Skeletal muscle satellite cell (primary cell): ENCODE results near the gene CETP.
"Not testable (repeated sequence)": the region's sequence is repeated elsewhere in the genome, so short reads cannot be mapped to it uniquely, and the experiment has no call there.

Source experiments
- H3K27me3 ChIP-seq: 2 replicates; pipeline ENCODE4 v1.7.0; 2013; ENCODE audit warnings: low read length; ENCODE audit not compliant: control insufficient read depth, insufficient read depth
- H3K36me3 ChIP-seq: 2 replicates; pipeline ENCODE4 v1.7.0; 2013; ENCODE audit warnings: mild to moderate bottlenecking, control low read depth, low read length; ENCODE audit not compliant: insufficient read depth
- H3K4me1 ChIP-seq: 2 replicates; pipeline ENCODE4 v1.7.0; 2013; ENCODE audit warnings: low read length; ENCODE audit not compliant: control insufficient read depth, insufficient read depth
- H3K4me2 ChIP-seq: 2 replicates; pipeline ENCODE4 v1.7.0; 2013; ENCODE audit warnings: mild to moderate bottlenecking, low read length
- H3K4me3 ChIP-seq: 2 replicates; pipeline ENCODE4 v1.7.0; 2013; ENCODE audit warnings: low read length
- H3K9ac ChIP-seq: 2 replicates; pipeline ENCODE4 v1.7.0; 2013; ENCODE audit warnings: mild to moderate bottlenecking, low read depth, low read length, moderate library complexity
- H3K9me3 ChIP-seq: replicated peaks from 2 replicates; pipeline ENCODE4 v1.7.0; 2013; ENCODE audit warnings: mild to moderate bottlenecking, control low read depth, low read length

The CETP gene

DNA sequence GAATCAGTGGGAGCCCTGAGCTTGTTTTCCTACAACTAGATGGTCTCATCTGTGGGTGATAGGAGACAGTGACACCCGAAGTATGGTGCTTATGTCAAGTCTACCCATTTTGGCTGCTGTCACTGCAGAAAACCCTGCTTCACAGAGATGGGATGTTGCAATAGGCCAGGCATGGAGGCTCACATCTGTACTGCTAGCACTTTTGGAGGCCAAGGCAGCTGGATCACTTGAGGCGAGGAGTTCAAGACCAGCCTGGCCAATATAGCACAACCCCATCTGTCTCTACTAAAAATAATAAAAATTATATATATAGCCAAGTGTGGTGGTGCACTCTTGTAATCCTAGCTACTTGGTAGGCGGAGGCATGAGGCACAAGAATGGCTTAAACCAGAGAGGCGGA lies 32.1 kb upstream of the CETP start:
- H3K9ac ChIP-seq = no peak overlapping the region
- H3K4me2 ChIP-seq = no peak overlapping the region
- peaks cover 9% of the 10 kb centered on the region for H3K4me1 ChIP-seq
- H3K9me3 ChIP-seq = no peaks in the 10 kb centered on the region
- H3K36me3 ChIP-seq = peaks cover 4% of the 10 kb centered on the region
- no peak overlapping the region for H3K4me3 ChIP-seq
- H3K27me3 ChIP-seq = no peaks in the 10 kb centered on the region

DNA sequence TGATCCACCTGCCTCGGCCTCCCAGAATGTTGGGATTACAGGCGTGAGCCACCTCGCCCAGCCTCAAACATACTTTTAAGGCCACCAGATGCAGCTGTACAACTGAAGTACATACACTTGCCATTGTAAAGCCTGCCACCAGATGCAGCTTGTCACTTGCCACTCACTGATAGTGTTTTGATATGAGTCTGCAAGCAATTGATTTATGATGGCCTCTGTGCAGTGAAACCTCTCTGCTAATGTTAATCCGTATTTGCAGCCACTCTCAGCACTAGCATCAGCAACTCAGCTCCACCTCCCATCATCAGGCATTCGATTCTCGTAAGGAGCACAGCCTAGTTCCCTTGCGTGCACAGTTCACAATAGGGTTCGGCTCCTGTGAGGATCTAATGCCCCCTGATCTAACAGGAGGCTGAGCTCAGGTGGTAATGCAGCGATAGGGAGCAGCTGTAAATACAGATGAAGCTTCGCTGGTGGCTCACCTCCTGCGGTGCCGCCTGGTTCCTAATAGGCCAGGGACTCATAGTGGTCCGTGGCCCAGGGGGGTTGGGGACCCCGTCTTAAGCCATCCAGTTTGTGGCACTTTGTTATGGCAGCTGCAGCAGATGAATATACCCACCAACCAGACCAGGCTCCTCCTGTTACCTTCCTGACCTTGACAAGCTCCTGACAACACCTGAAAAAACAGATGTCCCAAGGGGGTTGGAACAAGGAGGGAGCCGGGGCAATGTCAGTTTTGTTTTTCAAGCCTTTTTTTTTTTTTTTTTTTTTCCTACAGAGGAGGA lies 31.1 kb upstream of the CETP start:
- Histone ChIP-seq H3K9ac (peak overlapping the region; percentile 98), H3K36me3 (peaks cover 12% of the 10 kb centered on the region), H3K4me2 (no peak overlapping the region), H3K27me3 (no peaks in the 10 kb centered on the region), H3K4me3 (no peak overlapping the region), H3K9me3 (no peaks in the 10 kb centered on the region), H3K4me1 (peaks cover 17% of the 10 kb centered on the region)

DNA sequence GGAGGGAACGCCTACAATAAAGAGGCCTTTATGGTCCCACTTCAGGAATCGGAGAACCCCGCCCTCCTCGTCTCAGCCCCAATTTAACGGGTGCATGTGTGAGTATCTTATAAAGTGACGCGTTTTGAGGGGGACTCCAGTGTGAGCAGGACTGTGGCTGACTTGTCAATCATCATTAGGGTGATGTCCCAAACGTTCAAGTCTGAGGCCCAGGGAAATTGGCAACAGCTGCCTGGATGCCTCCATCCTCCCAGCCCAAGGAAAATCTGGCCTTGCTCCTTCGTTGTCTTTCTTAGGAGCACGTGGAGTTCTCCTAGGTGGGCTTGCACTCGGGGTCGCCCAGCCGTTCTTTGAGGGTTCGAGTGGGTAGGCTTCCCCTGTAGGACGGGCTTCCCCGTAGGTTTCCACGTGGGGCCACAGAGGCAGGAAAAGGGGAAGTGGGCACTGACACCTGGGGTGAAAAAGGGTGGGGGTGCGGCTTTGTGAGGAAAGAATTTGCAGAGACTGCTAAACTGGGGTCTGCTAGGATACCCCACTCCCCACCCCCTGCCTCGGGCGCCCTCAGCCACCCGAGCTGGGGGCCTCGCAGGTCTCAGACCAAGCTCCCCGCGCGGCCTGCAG lies 30.4 kb upstream of the CETP start:
- peaks cover 19% of the 10 kb centered on the region for H3K36me3 ChIP-seq
- H3K9ac ChIP-seq = peak overlapping the region; percentile 98
- H3K4me1 ChIP-seq = peaks cover 24% of the 10 kb centered on the region
- H3K4me2 ChIP-seq = peak overlapping the region; percentile 86
- H3K4me3 ChIP-seq = peak overlapping the region; percentile 64
- H3K27me3 ChIP-seq = no peaks in the 10 kb centered on the region
- H3K9me3 ChIP-seq = no peaks in the 10 kb centered on the region

DNA sequence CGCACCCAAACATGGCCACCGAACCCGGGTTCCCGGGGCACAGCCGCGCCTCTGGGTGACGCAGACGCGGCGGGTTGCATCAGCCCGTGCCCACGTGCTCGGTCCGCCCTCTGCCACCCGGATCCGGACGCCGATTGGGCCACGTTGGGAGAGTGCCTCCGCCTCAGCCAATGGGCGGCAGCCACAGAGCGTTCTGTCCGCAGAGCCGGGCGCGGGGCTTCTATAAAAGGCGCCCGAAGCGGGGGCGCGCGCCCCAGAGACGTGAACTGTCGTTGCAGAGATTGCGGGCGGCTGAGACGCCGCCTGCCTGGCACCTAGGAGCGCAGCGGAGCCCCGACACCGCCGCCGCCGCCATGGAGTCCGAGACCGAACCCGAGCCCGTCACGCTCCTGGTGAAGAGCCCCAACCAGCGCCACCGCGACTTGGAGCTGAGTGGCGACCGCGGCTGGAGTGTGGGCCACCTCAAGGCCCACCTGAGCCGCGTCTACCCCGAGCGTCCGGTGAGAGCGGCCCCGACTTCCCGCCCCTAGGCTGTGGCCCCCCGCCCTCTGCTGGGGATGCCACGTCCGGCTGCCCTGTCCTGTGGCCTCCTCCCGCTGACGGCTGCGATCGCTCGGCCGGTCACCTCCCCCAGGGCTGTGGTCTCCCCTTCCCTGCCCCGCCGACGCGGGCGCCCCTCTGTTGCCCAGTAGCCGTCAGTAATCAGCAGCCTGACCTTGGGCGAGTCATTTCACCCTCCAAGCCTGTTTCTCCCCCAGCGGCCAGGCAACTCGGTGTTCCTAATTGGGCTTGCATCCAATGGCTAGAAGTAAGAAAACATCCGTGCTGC lies 29.6 kb upstream of the CETP start, which contains the start of gene HERPUD1:
TSS of gene HERPUD1 (plus strand) at position 251 of the 829 bp plus-strand sequence. CDS start at position 354, 103 bp downstream.
- no peaks in the 10 kb centered on the region for H3K27me3 ChIP-seq

DNA sequence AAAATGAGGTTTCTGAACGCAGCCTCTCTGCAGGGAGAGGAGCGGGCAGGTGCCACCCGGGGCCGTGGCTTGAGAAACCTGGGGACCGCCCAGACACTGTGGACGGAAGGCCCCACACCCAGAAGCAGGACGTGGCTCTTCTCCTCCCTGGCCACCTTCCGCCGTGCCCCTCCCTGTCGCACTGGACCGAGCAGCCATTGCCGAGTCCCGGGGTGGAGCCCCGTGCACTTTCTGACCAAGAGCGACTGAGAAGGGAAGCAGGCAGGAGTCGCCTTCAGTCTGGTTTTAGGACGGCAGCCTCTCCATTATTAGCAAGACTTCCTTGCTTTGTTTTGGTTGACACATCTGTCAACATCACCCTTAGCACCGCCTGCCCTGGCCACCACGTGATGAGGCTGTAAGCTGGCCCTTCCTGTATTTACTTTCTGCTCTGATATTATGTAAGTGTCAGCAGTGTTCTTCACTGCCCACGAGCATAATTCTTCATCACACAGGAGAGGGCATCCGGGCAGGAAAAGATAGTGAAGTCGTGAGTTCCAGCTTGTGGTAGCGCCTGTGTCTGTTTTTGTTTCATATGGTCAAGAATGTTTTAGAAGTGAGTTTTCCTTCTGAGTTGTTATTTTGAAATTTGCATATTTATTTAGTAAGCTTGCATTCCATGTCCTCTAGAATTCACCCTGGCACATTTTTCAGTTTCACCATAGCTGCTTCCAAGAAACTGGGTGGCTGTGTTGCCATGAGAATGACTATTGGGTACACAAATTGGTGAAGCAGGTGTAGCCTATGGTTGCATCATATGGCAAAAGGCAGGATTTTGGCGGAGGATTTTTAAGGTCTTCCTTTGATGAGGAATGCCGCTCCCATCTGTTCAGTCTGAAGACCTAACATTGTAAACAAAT lies 28.8 kb upstream of the CETP start:
- Histone ChIP-seq H3K27me3 (no peaks in the 10 kb centered on the region), H3K9ac (peak overlapping the region; percentile 98), H3K36me3 (peaks cover 35% of the 10 kb centered on the region), H3K4me1 (peaks cover 33% of the 10 kb centered on the region), H3K4me3 (peak overlapping the region; percentile 90), H3K4me2 (peak overlapping the region; percentile 82), H3K9me3 (no peaks in the 10 kb centered on the region)

More for the DNA sequence above, 29.6 kb upstream of the CETP start, which contains the start of gene HERPUD1:
- Histone ChIP-seq H3K4me3 (peak within 1 kb of the TSS; percentile 90), H3K4me2 (peak within 1 kb of the TSS; percentile 86), H3K36me3 (peaks cover 27% of the 10 kb centered on the region), H3K9me3 (no peaks in the 10 kb centered on the region), H3K4me1 (peaks cover 30% of the 10 kb centered on the region), H3K9ac (peak within 1 kb of the TSS; percentile 98)

DNA sequence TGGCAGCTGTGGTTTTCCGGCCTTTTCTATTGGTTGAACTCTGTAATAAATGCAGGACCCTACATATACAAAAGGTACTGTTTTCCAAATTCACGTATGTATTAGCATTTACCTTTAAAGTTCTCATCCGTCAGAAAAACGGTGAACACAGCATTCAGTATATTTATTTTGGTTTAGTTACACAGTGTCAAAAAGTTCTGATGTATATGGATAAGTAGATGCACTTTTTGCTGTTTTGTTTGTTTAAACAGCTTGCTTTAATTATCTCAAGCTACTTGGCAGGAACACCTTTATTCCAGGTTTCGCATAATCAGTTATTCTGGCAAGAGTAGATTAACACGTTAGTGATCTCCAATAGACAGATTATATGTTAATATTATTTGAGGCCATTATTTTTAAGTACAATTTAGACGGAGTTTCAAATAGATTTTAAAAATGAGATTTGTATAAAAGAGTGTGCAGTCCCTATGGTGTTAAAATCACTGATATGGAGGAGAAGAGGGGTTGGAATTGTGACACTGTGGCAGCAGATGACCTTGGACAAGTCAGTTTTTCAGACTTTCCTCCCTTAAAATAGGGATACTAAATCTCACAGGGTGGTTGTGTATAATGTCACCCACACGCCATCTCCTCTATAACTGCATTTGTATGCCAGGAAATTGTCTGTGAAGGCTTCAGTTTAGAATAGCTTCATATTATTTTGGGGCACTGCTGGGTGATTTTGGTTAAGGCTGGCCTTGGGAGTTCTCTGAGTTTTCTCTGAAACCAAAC lies 27.7 kb upstream of the CETP start:
- peak overlapping the region; percentile 98 for H3K9ac ChIP-seq
- H3K36me3 ChIP-seq = peaks cover 44% of the 10 kb centered on the region
- H3K9me3 ChIP-seq = no peaks in the 10 kb centered on the region
- H3K4me2 ChIP-seq = peak overlapping the region; percentile 82
- peaks cover 37% of the 10 kb centered on the region for H3K4me1 ChIP-seq
- H3K27me3 ChIP-seq = no peaks in the 10 kb centered on the region
- H3K4me3 ChIP-seq = peak overlapping the region; percentile 90

DNA sequence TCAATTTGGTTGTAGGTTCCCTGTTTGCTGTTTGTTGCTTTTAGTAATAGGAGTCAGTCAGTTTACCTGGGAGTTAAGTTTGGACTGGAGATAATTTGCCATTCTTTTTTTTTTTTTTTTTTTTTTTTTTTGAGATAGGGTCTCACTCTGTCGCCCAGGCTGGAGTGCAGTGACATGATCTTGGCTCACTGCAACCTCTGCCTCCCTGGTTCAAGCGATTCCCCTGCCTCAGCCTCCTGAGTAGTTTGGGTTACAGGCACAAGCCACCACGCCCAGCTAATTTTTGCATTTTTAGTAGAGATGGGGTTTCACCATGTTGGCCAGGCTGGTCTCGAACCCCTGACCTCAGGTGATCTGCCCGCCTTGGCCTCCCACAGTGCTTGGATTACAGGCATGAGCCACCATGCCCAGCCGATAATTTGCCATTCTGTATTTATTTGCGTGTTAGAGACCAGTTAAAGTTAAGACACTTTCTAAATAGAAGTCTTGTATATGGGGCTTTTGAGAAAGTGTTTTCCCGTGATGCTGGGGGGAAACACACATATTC lies 27.1 kb upstream of the CETP start:
- Histone ChIP-seq H3K4me3 (peak overlapping the region; percentile 90), H3K4me2 (peak overlapping the region; percentile 82), H3K9ac (peak overlapping the region; percentile 98), H3K4me1 (peaks cover 41% of the 10 kb centered on the region), H3K36me3 (peaks cover 51% of the 10 kb centered on the region)
- not testable (repeated sequence) for H3K27me3 ChIP-seq, H3K9me3 ChIP-seq

DNA sequence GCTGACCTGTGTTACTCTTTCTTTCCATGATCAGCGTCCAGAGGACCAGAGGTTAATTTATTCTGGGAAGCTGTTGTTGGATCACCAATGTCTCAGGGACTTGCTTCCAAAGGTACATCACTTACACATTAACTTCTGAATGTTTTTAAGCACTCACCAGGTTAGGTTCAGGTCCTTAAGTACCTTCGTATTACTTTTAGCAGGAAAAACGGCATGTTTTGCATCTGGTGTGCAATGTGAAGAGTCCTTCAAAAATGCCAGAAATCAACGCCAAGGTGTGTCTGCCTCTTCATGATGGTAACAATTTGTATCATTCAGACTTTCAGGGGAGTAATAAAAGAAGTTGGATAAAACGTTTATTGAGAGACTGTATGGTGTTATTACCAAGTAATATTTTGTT lies 26.5 kb upstream of the CETP start:
- Histone ChIP-seq H3K27me3 (no peaks in the 10 kb centered on the region), H3K9ac (peak overlapping the region; percentile 98), H3K4me1 (peaks cover 41% of the 10 kb centered on the region), H3K9me3 (no peaks in the 10 kb centered on the region), H3K4me3 (peak overlapping the region; percentile 90), H3K36me3 (peaks cover 56% of the 10 kb centered on the region), H3K4me2 (peak overlapping the region; percentile 82)

DNA sequence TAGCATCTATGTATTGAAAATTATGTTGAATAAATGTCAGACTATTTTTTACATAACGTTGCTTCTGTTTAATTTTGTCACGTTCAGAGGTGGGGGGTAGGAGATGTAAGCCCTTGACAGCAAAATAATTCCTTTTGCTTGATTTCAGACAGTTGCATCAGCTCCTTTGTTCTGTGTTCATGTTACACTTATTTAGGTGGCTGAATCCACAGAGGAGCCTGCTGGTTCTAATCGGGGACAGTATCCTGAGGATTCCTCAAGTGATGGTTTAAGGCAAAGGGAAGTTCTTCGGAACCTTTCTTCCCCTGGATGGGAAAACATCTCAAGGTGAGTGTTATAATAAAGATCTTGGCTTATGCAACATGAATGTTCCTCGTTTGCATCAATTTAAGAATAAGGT lies 25.3 kb upstream of the CETP start:
- H3K9ac ChIP-seq = peak overlapping the region; percentile 98
- no peaks in the 10 kb centered on the region for H3K9me3 ChIP-seq
- peaks cover 68% of the 10 kb centered on the region for H3K36me3 ChIP-seq
- peak overlapping the region; percentile 82 for H3K4me2 ChIP-seq
- peaks cover 34% of the 10 kb centered on the region for H3K4me1 ChIP-seq
- H3K4me3 ChIP-seq = peak overlapping the region; percentile 90
- H3K27me3 ChIP-seq = no peaks in the 10 kb centered on the region

DNA sequence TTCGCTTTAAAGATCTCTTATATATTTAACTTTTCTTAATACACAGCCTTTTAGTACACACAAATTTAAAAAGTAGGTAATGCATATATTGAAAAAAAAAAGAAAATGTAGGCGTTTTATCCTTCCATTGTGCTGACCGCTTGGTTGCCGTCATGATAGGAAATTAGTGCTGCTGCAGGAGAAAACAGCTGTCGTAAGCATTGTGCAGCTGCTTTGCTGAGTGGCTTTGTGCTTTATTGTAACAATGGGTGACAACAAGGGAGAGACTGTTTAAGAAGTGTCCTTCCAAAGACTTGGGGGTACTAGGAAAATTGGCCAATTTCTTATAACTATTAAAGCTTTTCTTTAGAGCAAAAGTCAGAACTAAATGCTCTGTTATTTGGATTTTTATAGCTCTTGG lies 24.8 kb upstream of the CETP start:
- no peaks in the 10 kb centered on the region for H3K9me3 ChIP-seq
- peaks cover 72% of the 10 kb centered on the region for H3K36me3 ChIP-seq
- H3K9ac ChIP-seq = peak overlapping the region; percentile 98
- H3K4me2 ChIP-seq = peak overlapping the region; percentile 82
- no peak overlapping the region for H3K4me3 ChIP-seq
- peaks cover 32% of the 10 kb centered on the region for H3K4me1 ChIP-seq
- H3K27me3 ChIP-seq = no peaks in the 10 kb centered on the region
